OCI-LY7 (cell line): ENCODE measurements around the gene EIF1B. TPM values are rescaled to one million over a fixed set of nuclear protein-coding genes. Genes with fewer than 3 reads are reported as not detected.

ENCODE experiments used
- BruUV-seq: library from RNA; stranded (reverse); fragments of 400-500 nt; replicated peaks from 2 replicates; lab custom pipeline; 2021; lab: Mats Ljungman, UMichigan
- CTCF ChIA-PET: fragments of 300-600 bp; sonication (Branson Sonifier 250); formaldehyde crosslinking; loops from one replicate; lab custom pipeline; 2022; ENCODE audit warnings: antibody characterized with exemption; ENCODE audit not compliant: unreplicated experiment; lab: Charles Lee
- POLR2A ChIA-PET: fragments of 300-600 bp; sonication (Branson Sonifier 250); formaldehyde crosslinking; loops from one replicate; lab custom pipeline; 2022; ENCODE audit warnings: antibody characterized with exemption; lab: Charles Lee
- DNase-seq: peaks from one replicate; pipeline ENCODE4 v3.0.0-alpha.2; 2015; ENCODE audit warnings: low spot score
- H2AFZ ChIP-seq: fragments of 200-600 bp; sonication (generic), shearing (Covaris generic); 2 replicates; pipeline ENCODE4 v1.6.1; 2014; ENCODE audit warnings: mild to moderate bottlenecking, antibody characterized with exemption, low read length, moderate library complexity
- H3K27ac ChIP-seq: fragments of 200-600 bp; sonication (generic); 2 replicates; pipeline ENCODE4 v1.5.1; 2014; ENCODE audit warnings: mixed run types, low read depth, mild to moderate bottlenecking, moderate library complexity, low read length, inconsistent platforms; ENCODE audit not compliant: poor library complexity, severe bottlenecking
- H3K36me3 ChIP-seq: fragments of 200-600 bp; sonication (generic); 2 replicates; pipeline ENCODE4 v1.6.1; 2014; ENCODE audit warnings: mild to moderate bottlenecking, antibody characterized with exemption, low read length, moderate library complexity, mixed read lengths; ENCODE audit not compliant: insufficient read depth
- H3K4me1 ChIP-seq: fragments of 200-600 bp; sonication (generic); 2 replicates; pipeline ENCODE4 v1.5.1; 2014; ENCODE audit warnings: mild to moderate bottlenecking, low read length; ENCODE audit not compliant: insufficient read depth, poor library complexity, severe bottlenecking
- H3K4me2 ChIP-seq: fragments of 200-600 bp; sonication (generic); 2 replicates; pipeline ENCODE4 v1.6.1; 2014; ENCODE audit warnings: mild to moderate bottlenecking, low read length
- H3K4me3 ChIP-seq: fragments of 200-600 bp; sonication (generic); 2 replicates; pipeline ENCODE4 v1.5.1; 2014; ENCODE audit warnings: mild to moderate bottlenecking, low read depth, low read length; ENCODE audit not compliant: poor library complexity, severe bottlenecking
- H3K79me2 ChIP-seq: fragments of 200-600 bp; sonication (generic); 2 replicates; pipeline ENCODE4 v1.6.1; 2016; ENCODE audit warnings: low read depth, mild to moderate bottlenecking, low read length, moderate library complexity, mixed read lengths; ENCODE audit not compliant: insufficient read depth
- H3K9me2 ChIP-seq: fragments of 200-600 bp; sonication (generic); 2 replicates; pipeline ENCODE4 v1.6.1; 2016; ENCODE audit warnings: mild to moderate bottlenecking, low read length, mixed read lengths; ENCODE audit not compliant: insufficient read depth
- H3K9me3 ChIP-seq: fragments of 200-600 bp; sonication (generic); 2 replicates; pipeline ENCODE4 v1.6.1; 2014; ENCODE audit warnings: mild to moderate bottlenecking, mixed run types, low read length, mixed read lengths
- H4K20me1 ChIP-seq: fragments of 200-600 bp; sonication (generic); 2 replicates; pipeline ENCODE4 v1.6.1; 2014; ENCODE audit warnings: mild to moderate bottlenecking, antibody characterized with exemption, low read length, moderate library complexity, mixed read lengths; ENCODE audit not compliant: insufficient read depth
- EZH2phosphoT487 ChIP-seq: fragments of 200-600 bp; sonication (generic); IDR thresholded peaks from 2 replicates; pipeline ENCODE4 v1.6.1; 2018; ENCODE audit warnings: low read depth, borderline replicate concordance, mild to moderate bottlenecking, mixed run types, antibody characterized with exemption, low read length, moderate library complexity, mixed read lengths
- intact Hi-C: fragments of 100-400 bp; cut with micrococcal nuclease; formaldehyde crosslinking; loops from one replicate; pipeline ENCODE4 v1.10.0; 2022; ENCODE audit not compliant: unreplicated experiment
- total RNA-seq, 2 experiments: library from RNA; depleted of rRNA in 1 of 2; stranded (reverse); fragments of >200 nt in 1 of 2; shearing (Covaris generic) in 1 of 2; gene quantifications; 2 replicates each; pipeline ENCODE4 v1.2.3, GENCODE V29; 2014 to 2022
- TF ChIP-seq, protein P1 (sequence below): fragments of 200-600 bp; sonication (generic); conservative IDR thresholded peaks from 2 replicates; pipeline ENCODE4 v1.5.1; 2014; ENCODE audit warnings: mild to moderate bottlenecking, antibody characterized with exemption, low read length, moderate library complexity, mixed read lengths

The EIF1B gene
- total RNA-seq, 2 experiments from 2014 or later = 14.5 to 65.0 TPM

- intact Hi-C loops = no loop called here
- BruUV-seq = no TSS peak
These were observed 5.2 kb upstream of the EIF1B start for GRCh38 chr3:40304352-40304751.

GRCh38 chr3:40306336-40306735, 3.2 kb upstream of the EIF1B start:
- H3K4me3 ChIP-seq = no peak overlapping the region
- H4K20me1 ChIP-seq = no peaks in the 10 kb centered on the region; the same call in none of the 2 replicates
- intact Hi-C loops = loop anchor here (5.0 kb wide), 1 partner anchor 221 kb away; no protein-coding TSS in a partner anchor
- no peak overlapping the region for H2AFZ ChIP-seq
- H3K4me1 ChIP-seq = peaks cover 16% of the 10 kb centered on the region
- no TSS peak for BruUV-seq
- H3K79me2 ChIP-seq = peaks cover 18% of the 10 kb centered on the region
- DNase-seq = no peak
- H3K27ac ChIP-seq = no peak overlapping the region
- H3K4me2 ChIP-seq = no peak overlapping the region
- no peak for TF ChIP-seq EZH2phosphoT487
- TF ChIP-seq, protein P1, sequence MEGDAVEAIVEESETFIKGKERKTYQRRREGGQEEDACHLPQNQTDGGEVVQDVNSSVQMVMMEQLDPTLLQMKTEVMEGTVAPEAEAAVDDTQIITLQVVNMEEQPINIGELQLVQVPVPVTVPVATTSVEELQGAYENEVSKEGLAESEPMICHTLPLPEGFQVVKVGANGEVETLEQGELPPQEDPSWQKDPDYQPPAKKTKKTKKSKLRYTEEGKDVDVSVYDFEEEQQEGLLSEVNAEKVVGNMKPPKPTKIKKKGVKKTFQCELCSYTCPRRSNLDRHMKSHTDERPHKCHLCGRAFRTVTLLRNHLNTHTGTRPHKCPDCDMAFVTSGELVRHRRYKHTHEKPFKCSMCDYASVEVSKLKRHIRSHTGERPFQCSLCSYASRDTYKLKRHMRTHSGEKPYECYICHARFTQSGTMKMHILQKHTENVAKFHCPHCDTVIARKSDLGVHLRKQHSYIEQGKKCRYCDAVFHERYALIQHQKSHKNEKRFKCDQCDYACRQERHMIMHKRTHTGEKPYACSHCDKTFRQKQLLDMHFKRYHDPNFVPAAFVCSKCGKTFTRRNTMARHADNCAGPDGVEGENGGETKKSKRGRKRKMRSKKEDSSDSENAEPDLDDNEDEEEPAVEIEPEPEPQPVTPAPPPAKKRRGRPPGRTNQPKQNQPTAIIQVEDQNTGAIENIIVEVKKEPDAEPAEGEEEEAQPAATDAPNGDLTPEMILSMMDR = no peak
- H3K9me2 ChIP-seq = no peaks in the 10 kb centered on the region
- CTCF ChIA-PET = interaction anchor here (1.3 kb wide), 1 partner anchor 14 kb away, joined by 3 read pairs; no protein-coding TSS in a partner anchor
- peaks cover 6% of the 10 kb centered on the region for H3K36me3 ChIP-seq
- no peaks in the 10 kb centered on the region for H3K9me3 ChIP-seq
- POLR2A ChIA-PET = interaction anchor here (0.5 to 1.3 kb wide), 3 partner anchors 10 to 1802 kb away, joined by 3 to 4 read pairs (median 4); no protein-coding TSS in a partner anchor

More at GRCh38 chr3:40304352-40304751, 5.2 kb upstream of the EIF1B start:
- Histone ChIP-seq H3K9me2 (no peaks in the 10 kb centered on the region), H3K79me2 (no peaks in the 10 kb centered on the region), H3K9me3 (no peaks in the 10 kb centered on the region), H3K4me1 (peaks cover 7% of the 10 kb centered on the region), H3K4me2 (no peak overlapping the region), H4K20me1 (no peaks in the 10 kb centered on the region; the same call in 1 of the 2 replicates), H2AFZ (no peak overlapping the region), H3K36me3 (no peaks in the 10 kb centered on the region), H3K4me3 (no peak overlapping the region), H3K27ac (no peak overlapping the region)
- DNase-seq = no peak
- ChIA-PET CTCF (no interaction called here), POLR2A (interaction anchor here (1.0 kb wide), 1 partner anchor 29 kb away, joined by 3 read pairs; no protein-coding TSS in a partner anchor)
- TF ChIP-seq, protein P1 = no peak
- TF ChIP-seq EZH2phosphoT487 = no peak

DNA sequence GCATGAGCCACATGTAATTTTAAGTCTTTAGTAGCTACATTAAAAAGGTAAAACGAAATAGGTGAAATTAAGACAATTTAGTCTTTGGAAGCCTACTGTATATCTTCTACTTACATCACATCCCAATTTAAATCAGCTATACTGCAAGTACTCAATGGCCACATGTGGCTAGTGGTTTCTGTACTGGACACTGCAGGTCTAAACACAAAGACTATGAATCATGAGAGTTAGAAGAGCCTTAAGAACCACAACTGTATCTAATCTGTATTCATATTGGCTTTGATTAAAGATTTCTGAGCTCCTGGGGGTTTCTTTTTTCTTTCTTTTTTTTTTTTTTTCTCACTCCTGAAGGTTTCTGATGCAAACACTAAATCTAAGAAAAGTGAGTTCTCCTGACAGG, 2.3 kb upstream of the EIF1B start:
- DNase-seq = no peak
- Histone ChIP-seq H2AFZ (no peak overlapping the region), H3K9me3 (no peaks in the 10 kb centered on the region), H3K27ac (no peak overlapping the region), H3K4me1 (peaks cover 24% of the 10 kb centered on the region), H3K4me3 (no peak overlapping the region), H3K4me2 (no peak overlapping the region), H3K79me2 (peaks cover 25% of the 10 kb centered on the region), H3K9me2 (no peaks in the 10 kb centered on the region), H4K20me1 (peaks cover 5% of the 10 kb centered on the region), H3K36me3 (peaks cover 15% of the 10 kb centered on the region)
- intact Hi-C loops = loop anchor here (5.0 kb wide), 1 partner anchor 220 kb away; no protein-coding TSS in a partner anchor
- ChIA-PET POLR2A (interaction anchor here (0.6 to 2.2 kb wide), 7 partner anchors 11 to 150 kb away, joined by 3 to 7 read pairs (median 3); partner anchors contain the start of gene RPL14), CTCF (interaction anchor here (1.3 kb wide), 1 partner anchor 13 kb away, joined by 3 read pairs; no protein-coding TSS in a partner anchor)
- no TSS peak for BruUV-seq
- TF ChIP-seq, protein P1 = no peak
- TF ChIP-seq EZH2phosphoT487 = no peak
